22Rv1 (cell line): ENCODE results near the gene MRPS24.

Experiments used
- ZFX ChIP-seq: fragments of 450-650 bp; IDR thresholded peaks from 2 replicates; pipeline ENCODE4 v1.6.1; 2017; ENCODE audit warnings: antibody characterized with exemption, borderline replicate concordance
- TF ChIP-seq, protein P1 (sequence below): fragments of 450-650 bp; IDR thresholded peaks from 2 replicates; pipeline ENCODE4 v1.5.1; 2017; ENCODE audit warnings: mild to moderate bottlenecking

DNA sequence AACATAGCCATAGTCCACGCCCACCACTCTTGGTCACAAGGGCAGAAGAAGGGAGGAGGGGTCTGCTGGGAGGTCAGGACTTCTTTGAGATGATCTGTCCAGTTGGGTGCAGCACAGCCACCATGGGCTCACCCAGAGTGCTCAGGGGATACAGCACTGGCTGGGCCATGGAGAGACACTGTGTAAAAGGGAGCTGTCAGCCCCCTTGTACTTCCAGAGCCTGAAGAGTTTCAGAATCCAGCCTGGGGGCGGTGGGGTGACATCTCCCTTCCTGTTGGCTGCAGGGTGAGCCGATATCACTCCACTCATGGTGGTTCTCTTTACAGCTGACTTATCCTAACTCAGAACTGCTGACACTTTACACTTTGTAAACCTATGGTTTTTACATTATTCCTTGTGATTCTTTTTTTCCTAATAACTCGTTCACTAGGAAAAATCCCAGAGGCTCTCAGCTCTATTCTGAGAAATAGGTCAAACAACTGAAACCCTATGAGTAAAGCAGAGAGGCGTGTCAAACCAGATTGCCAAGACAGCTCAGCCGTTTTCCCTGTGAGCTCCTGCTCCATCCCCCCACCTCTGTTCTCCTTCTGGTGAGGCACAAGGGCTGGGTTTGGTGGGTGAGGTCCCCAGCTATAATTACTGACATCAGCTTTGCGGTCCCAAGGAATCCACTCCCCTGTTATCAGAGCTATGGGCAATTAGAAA lies 3.2 kb upstream of the MRPS24 start:
- TF ChIP-seq, protein P1, sequence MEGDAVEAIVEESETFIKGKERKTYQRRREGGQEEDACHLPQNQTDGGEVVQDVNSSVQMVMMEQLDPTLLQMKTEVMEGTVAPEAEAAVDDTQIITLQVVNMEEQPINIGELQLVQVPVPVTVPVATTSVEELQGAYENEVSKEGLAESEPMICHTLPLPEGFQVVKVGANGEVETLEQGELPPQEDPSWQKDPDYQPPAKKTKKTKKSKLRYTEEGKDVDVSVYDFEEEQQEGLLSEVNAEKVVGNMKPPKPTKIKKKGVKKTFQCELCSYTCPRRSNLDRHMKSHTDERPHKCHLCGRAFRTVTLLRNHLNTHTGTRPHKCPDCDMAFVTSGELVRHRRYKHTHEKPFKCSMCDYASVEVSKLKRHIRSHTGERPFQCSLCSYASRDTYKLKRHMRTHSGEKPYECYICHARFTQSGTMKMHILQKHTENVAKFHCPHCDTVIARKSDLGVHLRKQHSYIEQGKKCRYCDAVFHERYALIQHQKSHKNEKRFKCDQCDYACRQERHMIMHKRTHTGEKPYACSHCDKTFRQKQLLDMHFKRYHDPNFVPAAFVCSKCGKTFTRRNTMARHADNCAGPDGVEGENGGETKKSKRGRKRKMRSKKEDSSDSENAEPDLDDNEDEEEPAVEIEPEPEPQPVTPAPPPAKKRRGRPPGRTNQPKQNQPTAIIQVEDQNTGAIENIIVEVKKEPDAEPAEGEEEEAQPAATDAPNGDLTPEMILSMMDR: no peak
- no peak for TF ChIP-seq ZFX
